HepG2 (cell line): ENCODE measurements around the gene ADCY7.

Experiments used
- HMG20B ChIP-seq: conservative IDR thresholded peaks from 2 replicates; pipeline ENCODE4 v1.6.1; 2016; ENCODE audit warnings: missing genetic modification reagents, missing compliant biosample characterization
- HOXA7 ChIP-seq: sonication (generic); formaldehyde crosslinking; IDR thresholded peaks from 2 replicates; pipeline ENCODE4 v1.8.1; 2022; ENCODE audit warnings: mild to moderate bottlenecking, missing genetic modification reagents, moderate library complexity
- MYC ChIP-seq: sonication (generic); formaldehyde crosslinking; IDR thresholded peaks from 2 replicates; pipeline ENCODE4 v1.9.0; 2021; ENCODE audit warnings: missing genetic modification reagents, borderline replicate concordance
- MYNN ChIP-seq: sonication (generic); formaldehyde crosslinking; IDR thresholded peaks from 2 replicates; pipeline ENCODE4 v1.4.0; 2020; ENCODE audit warnings: mild to moderate bottlenecking, low read depth, missing genetic modification reagents
- NFE2L1 ChIP-seq: sonication (generic); formaldehyde crosslinking; IDR thresholded peaks from 2 replicates; pipeline ENCODE4 v1.4.0; 2020; ENCODE audit warnings: missing genetic modification reagents, mild to moderate bottlenecking, borderline replicate concordance
- POLR2A ChIP-seq, 2 experiments: IDR thresholded peaks; 2 replicates each; pipeline ENCODE4 v1.6.1; 2011; ENCODE audit warnings: low read depth in 2 of 2, low read length in 2 of 2, mild to moderate bottlenecking in 1 of 2, moderate library complexity in 1 of 2; ENCODE audit not compliant: insufficient read depth in 1 of 2
- POLR2AphosphoS5 ChIP-seq: IDR thresholded peaks from 2 replicates; pipeline ENCODE4 v1.6.1; 2012; ENCODE audit warnings: low read depth, low read length
- SMC3 ChIP-seq: IDR thresholded peaks from 2 replicates; pipeline ENCODE4 v1.6.1; 2011; ENCODE audit warnings: low read length, improper control_type of control experiment
- SP4 ChIP-seq: sonication (generic); formaldehyde crosslinking; IDR thresholded peaks from 2 replicates; pipeline ENCODE4 v1.8.1; 2023; ENCODE audit warnings: mild to moderate bottlenecking, missing genetic modification reagents
- TARDBP ChIP-seq: sonication (generic); formaldehyde crosslinking; IDR thresholded peaks from 2 replicates; pipeline ENCODE4 v1.8.0; 2022; ENCODE audit warnings: mild to moderate bottlenecking, missing genetic modification reagents
- TF ChIP-seq, protein P1 (sequence below): sonication (generic); formaldehyde crosslinking; IDR thresholded peaks from 2 replicates; pipeline ENCODE4 v1.8.1; 2022; ENCODE audit warnings: mild to moderate bottlenecking, missing genetic modification reagents
- TF ChIP-seq, protein P2 (sequence below): sonication (generic); formaldehyde crosslinking; IDR thresholded peaks from 2 replicates; pipeline ENCODE4 v1.4.0; 2020; ENCODE audit warnings: mild to moderate bottlenecking, missing genetic modification reagents
- TF ChIP-seq, protein P3 (sequence below): sonication (generic); formaldehyde crosslinking; IDR thresholded peaks from 2 replicates; pipeline ENCODE4 v1.8.0; 2022; ENCODE audit warnings: mild to moderate bottlenecking, missing genetic modification reagents, borderline replicate concordance
- TF ChIP-seq, protein P4 (sequence below): sonication (generic); formaldehyde crosslinking; IDR thresholded peaks from 2 replicates; pipeline ENCODE4 v1.5.0; 2020; ENCODE audit warnings: mild to moderate bottlenecking, missing genetic modification reagents, moderate library complexity

DNA sequence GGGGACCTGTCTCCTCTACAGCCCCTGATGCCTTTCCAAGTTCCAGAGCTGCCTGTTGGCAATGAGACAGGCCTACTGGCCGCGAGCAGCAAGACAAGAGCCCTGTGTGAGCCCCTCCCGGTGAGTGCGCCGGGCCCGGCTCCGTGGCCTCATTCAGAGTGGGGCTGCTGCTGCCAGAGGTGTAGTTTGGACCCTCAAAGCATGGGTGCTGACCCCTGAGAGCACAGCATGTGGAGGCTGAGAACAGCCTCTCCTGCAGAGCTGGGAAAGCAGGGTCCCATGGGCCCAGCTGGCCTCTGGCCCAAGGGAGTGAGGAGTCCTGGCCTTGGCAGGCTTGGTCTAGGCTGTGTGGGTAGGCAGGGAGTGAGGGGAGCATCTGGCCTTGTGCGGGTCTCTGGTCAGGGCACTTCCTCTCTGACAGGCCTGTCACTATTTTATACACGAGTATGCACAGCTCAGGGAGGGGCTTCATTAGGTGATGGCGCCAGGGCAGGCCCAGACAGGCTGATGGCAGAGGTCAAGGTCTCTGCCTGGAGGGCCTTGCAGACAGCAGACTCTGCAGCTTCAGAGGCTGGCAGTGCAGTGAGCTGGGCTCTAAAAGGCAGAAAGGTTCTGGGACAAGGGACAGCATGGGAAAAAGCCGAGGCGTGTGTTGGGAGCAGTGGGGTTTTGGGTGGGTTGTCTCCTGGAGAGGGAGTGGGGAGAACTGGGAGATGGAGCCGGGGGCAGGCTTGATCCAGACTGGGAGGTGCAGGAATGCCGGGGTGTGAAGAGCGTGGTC is 43.4 kb downstream of the ADCY7 start:
- TF ChIP-seq HOXA7 (CRISPR knock-in tag): no peak
- TF ChIP-seq MYC (CRISPR knock-in tag): no peak
- no peak for TF ChIP-seq POLR2AphosphoS5
- TF ChIP-seq, protein P1, sequence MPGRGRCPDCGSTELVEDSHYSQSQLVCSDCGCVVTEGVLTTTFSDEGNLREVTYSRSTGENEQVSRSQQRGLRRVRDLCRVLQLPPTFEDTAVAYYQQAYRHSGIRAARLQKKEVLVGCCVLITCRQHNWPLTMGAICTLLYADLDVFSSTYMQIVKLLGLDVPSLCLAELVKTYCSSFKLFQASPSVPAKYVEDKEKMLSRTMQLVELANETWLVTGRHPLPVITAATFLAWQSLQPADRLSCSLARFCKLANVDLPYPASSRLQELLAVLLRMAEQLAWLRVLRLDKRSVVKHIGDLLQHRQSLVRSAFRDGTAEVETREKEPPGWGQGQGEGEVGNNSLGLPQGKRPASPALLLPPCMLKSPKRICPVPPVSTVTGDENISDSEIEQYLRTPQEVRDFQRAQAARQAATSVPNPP (CRISPR knock-in tag): no peak
- TF ChIP-seq SP4: no peak
- TF ChIP-seq MYNN (CRISPR knock-in tag): no peak
- no peak for TF ChIP-seq SMC3
- TF ChIP-seq TARDBP (CRISPR knock-in tag): 0 out of 2 replicates have a peak, but pooled peaks have one; percentile 8
- TF ChIP-seq, protein P2, sequence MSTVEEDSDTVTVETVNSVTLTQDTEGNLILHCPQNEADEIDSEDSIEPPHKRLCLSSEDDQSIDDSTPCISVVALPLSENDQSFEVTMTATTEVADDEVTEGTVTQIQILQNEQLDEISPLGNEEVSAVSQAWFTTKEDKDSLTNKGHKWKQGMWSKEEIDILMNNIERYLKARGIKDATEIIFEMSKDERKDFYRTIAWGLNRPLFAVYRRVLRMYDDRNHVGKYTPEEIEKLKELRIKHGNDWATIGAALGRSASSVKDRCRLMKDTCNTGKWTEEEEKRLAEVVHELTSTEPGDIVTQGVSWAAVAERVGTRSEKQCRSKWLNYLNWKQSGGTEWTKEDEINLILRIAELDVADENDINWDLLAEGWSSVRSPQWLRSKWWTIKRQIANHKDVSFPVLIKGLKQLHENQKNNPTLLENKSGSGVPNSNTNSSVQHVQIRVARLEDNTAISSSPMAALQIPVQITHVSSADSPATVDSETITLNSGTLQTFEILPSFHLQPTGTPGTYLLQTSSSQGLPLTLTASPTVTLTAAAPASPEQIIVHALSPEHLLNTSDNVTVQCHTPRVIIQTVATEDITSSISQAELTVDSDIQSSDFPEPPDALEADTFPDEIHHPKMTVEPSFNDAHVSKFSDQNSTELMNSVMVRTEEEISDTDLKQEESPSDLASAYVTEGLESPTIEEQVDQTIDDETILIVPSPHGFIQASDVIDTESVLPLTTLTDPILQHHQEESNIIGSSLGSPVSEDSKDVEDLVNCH (CRISPR knock-in tag): no peak
- TF ChIP-seq NFE2L1 (CRISPR knock-in tag): no peak; the same call in 1 of the 2 replicates
- 0 out of 4 replicates have a peak, but pooled peaks of 1 of the 2 experiments have one; percentile 0 for TF ChIP-seq POLR2A (IDR thresholded peaks at IDR 0.05; ENCODE audit: insufficient read depth in 1 of 2, low read depth in 2 of 2, low read length in 2 of 2)
- TF ChIP-seq, protein P3, sequence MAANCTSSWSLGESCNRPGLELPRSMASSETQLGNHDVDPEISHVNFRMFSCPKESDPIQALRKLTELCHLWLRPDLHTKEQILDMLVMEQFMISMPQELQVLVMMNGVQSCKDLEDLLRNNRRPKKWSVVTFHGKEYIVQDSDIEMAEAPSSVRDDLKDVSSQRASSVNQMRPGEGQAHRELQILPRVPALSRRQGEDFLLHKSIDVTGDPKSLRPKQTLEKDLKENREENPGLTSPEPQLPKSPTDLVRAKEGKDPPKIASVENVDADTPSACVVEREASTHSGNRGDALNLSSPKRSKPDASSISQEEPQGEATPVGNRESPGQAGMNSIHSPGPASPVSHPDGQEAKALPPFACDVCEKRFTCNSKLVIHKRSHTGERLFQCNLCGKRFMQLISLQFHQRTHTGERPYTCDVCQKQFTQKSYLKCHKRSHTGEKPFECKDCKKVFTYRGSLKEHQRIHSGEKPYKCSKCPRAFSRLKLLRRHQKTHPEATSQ: no peak
- 0 out of 2 replicates have a peak, but pooled peaks have one; percentile 17 for TF ChIP-seq HMG20B (CRISPR knock-in tag)
- TF ChIP-seq, protein P4, sequence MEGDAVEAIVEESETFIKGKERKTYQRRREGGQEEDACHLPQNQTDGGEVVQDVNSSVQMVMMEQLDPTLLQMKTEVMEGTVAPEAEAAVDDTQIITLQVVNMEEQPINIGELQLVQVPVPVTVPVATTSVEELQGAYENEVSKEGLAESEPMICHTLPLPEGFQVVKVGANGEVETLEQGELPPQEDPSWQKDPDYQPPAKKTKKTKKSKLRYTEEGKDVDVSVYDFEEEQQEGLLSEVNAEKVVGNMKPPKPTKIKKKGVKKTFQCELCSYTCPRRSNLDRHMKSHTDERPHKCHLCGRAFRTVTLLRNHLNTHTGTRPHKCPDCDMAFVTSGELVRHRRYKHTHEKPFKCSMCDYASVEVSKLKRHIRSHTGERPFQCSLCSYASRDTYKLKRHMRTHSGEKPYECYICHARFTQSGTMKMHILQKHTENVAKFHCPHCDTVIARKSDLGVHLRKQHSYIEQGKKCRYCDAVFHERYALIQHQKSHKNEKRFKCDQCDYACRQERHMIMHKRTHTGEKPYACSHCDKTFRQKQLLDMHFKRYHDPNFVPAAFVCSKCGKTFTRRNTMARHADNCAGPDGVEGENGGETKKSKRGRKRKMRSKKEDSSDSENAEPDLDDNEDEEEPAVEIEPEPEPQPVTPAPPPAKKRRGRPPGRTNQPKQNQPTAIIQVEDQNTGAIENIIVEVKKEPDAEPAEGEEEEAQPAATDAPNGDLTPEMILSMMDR (CRISPR knock-in tag): 0 out of 2 replicates have a peak, but pooled peaks have one; percentile 3
